GM12801 (cell line): ENCODE results near the gene DLG2.

Experiments used
- CTCF ChIP-seq: IDR thresholded peaks from one replicate; pipeline ENCODE4 v1.5.1; 2011; ENCODE audit warnings: control low read depth; ENCODE audit not compliant: insufficient read length; ENCODE audit errors: extremely low read depth

The DLG2 gene

GRCh38 chr11:84316866-84317555 is 1310.1 kb downstream of the DLG2 start:
- TF ChIP-seq CTCF, result no peak

DNA sequence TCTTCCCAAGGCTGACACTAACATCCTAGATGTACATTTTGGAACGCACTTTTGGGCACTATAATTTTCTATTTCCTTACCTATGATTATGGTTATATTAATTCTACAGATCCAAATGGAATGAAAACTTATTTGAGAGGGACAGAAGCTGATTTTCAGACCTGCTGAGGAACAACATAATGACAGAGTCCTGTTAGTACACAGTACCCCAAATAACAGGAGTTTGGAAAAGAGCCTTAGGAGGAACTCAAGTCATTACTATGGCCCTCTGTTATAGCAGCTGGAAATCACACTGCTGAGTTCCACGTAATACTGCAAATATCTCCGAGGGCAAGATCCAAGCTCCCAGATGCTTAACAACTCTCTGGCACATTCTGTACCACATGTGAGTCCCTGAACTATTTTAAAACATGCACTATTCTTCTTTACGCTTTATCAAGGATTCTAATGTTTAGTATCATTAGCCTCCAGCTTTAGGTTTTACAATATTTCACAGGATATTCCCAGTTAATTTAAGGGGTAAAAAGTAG is 1313.2 kb downstream of the DLG2 start:
- TF ChIP-seq CTCF, result no peak

DNA sequence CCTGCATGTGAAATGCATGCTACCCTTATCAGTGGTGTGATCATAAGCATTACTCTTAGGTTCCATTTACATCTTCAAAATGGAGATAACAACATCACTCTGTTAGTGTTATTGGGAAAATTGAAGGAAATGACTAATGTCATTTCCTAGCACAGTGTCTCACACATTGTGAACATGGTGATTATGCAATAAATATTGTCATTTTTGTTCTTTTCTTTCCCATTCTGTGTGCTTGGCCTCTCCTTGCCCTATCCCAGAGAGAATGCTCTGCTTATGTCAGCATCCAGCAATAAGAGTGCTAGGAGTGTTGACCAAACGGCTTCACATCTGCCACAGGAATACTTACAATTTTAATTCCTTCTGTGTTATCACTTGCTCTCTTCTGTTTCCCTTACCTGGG is 1316.9 kb downstream of the DLG2 start:
- no peak for TF ChIP-seq CTCF

- TF ChIP-seq CTCF, result no peak
Measured at GRCh38 chr11:84300092-84300491, 1327.1 kb downstream of the DLG2 start.

DNA sequence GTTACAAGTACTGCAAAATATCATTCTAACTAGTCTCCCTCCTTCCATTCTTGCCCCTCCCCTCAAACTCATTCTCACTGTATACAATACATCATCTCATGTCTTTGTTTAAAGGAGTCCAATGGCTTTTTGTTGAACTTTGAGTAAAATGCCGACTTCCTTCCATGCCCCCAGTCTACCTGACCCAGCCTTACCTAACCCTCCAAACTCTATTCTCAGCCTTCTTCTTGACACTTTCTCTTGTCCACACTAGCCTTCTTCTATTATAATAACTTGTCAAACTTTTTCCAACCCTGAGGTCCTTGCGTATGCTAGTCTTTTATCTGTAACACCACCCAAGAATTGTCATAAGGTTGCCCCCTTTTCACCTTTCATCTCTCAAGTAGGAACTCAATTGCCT is 1329.6 kb downstream of the DLG2 start:
- no peak for TF ChIP-seq CTCF

GRCh38 chr11:84295815-84296214 is 1331.3 kb downstream of the DLG2 start:
- no peak for TF ChIP-seq CTCF

DNA sequence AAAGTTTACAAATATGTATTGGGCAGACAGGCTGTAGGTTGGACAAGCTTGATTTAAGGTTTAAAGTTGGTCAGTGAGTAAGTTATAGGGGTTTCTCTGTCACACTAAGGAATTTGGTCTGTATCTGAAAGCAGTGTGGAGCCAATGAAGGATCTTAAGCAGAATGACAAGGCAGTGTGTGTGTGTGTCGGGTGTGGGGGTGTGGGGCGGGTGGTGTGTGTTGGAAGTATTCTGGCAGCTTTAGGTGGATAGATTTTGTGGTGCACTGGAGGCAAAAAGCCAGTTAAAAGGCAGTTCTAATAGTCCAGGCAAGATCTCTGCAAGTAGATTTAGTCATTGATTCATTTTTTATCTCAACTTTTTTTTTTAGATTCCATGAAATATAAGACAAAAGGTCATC is 1334.2 kb downstream of the DLG2 start:
- TF ChIP-seq CTCF, result no peak
